DMS 273 (cell line): ENCODE measurements around the gene RAPGEF1.
"Not testable (repeated sequence)": the region's sequence is repeated elsewhere in the genome, so short reads cannot be mapped to it uniquely, and the experiment has no call there.

Experiments used
- DNase-seq: peaks from one replicate; lab custom pipeline; 2025; ENCODE audit not compliant: unreplicated experiment; lab: John Stamatoyannopoulos, UW

The RAPGEF1 gene

DNA sequence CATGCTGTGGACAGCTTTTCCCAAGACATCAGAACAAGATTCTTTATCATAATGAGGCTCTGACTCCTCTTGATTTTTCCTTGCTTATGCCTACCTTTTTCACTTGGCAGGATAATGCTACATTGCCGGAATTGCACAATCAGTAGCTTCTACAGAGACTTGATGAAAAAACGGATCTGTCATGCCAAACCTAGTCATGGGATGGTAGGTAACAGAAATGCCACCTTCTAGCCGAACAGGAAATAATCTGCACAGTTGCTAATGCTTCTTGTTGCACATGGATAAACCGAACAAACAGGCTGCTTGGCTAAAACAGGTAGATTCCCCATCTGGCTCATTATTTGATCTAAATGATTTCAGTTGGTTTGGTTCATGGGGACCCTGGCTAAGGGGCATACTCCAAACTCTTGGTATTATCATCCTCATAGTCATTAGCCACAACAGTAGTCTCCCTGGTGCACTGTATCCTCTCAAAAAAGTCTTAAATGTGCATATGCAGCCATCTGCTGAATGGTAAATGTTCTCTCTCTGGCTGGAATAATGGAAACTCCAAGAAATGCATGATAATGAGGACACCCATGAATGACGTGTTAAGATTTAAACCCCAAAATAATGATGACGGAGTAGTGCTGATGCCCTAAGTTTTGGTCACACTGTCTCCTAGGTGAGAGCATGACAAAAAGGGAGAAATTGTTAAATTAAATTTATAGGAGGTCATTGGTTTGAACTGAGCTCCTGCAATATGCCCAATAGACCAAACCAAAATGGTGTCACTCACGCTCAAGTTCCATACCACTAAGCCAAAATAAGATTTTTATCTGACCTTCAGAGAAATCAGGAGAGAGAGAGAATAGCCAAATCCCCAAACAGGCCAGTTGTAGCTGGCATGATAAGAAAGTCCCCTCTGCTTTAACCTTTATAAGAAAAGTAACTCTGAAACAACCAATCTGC is 47.0 kb downstream of the RAPGEF1 start:
- no peak for DNase-seq

DNA sequence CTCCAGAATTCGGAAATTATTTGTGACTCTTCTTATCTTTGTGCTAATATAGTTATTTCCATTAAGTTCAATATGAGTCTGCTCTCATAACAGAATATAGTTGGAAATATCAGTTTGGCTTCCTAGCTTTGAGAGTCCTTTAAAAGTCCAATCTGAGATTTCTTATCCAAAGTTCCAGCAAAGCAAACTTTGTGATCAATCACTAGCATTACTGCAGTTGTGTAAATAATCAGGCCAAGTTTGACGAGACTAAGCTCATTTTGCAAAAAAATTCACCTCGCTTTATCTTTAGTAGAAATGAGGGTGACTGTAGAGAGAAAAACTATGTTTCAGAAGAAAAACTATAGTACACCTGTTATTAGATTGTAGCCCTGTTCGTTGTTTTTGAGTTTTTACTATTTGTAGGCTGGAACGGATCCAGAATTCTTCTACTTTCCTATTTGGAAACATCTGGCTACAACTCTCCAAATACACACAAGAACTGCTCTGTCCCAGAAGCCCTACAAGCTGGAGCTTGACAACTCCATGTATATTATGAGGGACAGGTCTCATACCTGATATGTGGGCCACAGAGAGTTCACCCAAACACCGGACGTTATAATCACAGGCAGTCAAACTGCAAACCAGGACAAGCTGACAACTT is 47.8 kb downstream of the RAPGEF1 start:
- DNase-seq, result peak; percentile 40

DNA sequence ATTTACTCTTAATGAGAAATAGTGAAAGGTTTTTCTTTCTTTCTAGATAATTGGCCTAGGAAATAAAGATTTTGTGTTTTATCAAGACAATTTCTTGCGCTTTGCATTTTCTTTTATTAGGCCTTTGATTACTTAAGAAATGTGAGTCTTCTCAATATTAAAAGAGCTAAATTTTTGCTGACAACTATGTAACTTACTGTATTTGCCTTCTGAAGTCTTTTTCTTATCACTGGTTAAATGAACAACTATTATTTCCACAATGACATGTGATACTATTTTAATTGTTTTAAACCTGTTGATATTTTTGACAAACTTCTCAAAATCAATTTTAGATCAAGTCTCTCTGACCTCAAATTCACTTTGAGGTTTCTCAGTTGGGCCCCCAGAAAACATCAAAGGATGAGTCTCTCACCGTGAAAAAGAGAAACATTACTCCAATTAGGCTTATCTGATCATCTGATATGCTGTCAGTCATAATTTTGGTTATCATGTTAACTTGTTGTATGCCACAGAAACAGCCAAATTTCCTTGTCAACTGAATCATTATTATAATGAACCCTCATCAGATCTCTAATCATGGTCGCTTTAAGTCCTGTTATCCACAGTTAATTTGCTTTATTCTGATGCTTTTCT is 48.8 kb downstream of the RAPGEF1 start:
- DNase-seq, result no peak

DNA sequence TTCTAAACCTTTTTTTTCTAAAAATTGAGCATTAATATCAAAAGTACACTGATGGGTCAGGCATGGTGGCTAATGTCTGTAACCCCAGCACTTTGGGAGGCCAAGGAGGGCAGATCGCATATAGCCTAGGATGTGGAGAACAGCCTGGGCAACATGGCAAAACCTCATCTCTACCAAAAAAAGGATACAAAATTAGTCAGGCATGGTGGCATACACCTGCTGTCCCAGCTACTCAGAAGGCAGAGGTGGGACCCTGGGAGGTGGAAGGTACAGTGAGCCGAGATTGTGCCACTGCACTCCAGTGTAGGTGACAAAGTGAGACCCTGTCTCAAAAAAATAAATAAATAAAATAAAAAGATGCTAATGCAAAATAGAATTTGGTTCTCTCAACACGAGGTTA is 49.4 kb downstream of the RAPGEF1 start:
- no peak for DNase-seq

DNA sequence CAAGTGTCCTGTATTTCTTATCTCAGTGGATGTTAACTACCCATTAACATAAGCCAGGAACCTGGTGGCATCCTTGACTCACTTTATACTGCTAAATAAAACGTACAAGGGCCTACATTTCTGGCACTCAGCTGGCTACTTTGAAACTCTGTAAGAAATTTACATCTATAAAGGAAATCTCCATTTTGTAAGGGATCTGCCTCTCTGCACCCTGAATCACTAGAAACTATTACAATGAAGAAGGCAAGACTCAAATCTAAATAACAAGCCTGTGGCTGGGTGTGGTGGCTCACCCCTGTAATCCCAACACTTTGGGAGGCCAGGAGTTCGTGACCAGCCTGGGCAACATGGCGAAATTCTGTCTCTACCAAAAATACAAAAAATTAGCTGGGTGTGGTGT is 51.5 kb downstream of the RAPGEF1 start:
- DNase-seq, result no peak

DNA sequence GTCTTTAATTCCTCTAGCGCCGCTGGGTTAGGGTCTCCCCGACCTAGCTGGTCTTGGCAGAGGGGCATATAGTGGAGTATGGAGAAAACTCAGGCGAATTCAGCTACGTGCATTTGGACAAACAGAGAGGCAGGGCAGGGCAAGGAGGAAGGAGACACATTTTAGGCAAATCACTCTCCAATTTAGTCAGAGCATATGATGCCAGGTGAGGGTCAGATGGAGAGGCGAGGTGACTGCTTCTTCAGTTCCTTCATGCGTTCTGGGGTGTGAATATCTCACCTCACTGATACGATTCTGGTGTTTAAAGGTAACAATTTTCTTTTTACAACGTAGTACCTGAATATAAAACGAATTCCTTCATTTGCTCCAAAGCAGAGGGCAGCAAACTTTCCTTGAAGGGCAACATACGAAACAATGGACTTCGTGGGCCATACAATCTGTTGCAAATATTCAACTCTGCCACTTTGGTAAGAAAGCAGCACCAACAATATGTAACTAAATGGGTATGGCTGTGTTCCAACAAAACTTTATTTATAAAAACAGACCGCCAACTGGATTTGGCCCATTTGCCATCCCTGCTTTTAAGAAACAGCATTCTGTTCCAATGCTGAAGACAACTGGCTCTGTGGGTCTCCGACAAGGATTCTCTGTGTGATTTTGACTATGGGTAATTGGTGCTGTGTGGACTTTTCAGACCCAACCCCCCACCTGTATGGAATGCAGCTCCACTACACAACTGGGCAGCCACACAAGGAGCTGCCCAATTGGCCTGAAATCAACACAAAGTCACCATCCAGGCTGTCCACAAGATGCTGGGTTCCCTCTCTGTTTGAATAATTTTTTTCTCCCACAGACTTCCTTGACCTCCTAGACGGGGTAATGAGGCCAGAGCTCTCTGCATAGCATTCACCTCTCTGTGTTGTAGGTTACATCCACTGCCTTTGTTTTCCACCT is 53.8 kb downstream of the RAPGEF1 start:
- DNase-seq, result no peak

DNA sequence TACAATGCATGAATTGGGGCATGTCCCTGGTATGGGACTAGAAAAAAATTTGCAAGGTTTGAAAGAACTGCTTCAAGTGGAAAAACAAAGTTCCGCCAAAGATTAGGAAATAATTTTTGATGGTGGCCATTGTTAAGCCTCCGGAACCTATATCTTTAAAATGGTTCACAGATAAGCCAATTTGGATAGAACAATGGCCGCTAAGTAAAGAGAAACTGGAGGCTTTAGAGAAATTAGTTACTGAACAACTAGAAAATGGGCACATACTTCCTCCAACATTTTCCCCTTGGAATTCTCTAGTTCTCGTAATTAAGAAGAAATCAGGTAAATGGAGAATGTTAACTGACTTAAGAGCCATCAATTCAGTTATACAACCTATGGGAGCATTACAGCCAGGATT is 56.8 kb downstream of the RAPGEF1 start:
- DNase-seq, result not testable (repeated sequence)

DNA sequence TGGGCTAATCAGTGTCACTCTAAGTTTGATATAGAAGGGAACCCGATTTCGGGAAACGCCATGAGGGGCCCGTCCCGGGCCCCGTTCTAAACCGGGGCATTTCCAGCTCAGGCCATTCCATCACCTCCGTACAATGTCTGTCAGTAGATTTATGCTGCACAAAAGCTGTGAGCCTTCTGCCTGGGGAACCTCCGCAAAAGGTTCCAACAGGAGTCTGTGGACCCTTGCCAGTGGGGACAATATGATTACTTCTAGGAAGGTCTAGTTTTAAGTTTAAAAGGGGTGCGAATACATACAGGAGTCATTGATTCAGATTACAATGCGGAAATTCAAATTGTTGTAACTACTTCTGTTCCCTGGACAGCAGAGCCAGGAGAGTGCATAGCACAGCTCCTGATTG is 57.6 kb downstream of the RAPGEF1 start:
- no peak for DNase-seq

DNA sequence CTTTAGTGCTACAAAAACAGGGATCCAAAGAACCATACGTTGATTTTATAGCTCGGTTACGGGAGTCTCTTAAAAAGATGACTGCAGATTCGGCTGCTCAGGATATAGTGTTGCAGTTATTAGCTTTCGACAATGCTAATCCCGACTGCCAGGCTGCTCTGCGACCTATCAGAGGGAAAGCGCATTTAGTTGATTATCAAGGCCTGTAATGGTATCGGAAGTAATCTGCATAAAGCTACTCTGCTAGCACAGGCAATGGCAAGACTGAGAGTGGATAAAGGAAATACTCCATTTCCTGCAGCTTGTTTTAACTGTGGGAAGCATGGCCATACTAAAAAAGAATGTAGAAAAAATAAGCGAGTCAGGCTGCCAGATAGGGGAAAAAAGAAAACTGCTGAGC is 58.0 kb downstream of the RAPGEF1 start:
- not testable (repeated sequence) for DNase-seq

DNA sequence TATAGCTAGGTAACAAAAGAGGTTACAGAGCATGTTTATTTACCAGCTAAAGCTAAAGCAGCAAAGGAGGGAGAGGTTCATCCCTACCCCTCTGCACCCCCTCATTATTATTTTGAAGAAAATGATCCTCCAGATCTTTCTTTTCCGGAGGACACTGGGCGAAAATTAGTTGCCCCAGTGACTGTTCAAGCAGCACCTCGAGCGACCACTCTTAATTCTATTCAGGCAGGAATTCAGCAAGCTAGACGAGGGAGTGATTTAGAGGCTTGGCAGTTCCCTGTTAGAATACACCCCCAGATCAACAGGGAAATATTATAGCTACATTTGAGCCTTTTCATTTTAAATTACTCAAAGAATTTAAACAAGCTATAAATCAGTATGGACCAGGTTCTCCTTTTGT is 58.8 kb downstream of the RAPGEF1 start:
- DNase-seq, result not testable (repeated sequence)

DNA sequence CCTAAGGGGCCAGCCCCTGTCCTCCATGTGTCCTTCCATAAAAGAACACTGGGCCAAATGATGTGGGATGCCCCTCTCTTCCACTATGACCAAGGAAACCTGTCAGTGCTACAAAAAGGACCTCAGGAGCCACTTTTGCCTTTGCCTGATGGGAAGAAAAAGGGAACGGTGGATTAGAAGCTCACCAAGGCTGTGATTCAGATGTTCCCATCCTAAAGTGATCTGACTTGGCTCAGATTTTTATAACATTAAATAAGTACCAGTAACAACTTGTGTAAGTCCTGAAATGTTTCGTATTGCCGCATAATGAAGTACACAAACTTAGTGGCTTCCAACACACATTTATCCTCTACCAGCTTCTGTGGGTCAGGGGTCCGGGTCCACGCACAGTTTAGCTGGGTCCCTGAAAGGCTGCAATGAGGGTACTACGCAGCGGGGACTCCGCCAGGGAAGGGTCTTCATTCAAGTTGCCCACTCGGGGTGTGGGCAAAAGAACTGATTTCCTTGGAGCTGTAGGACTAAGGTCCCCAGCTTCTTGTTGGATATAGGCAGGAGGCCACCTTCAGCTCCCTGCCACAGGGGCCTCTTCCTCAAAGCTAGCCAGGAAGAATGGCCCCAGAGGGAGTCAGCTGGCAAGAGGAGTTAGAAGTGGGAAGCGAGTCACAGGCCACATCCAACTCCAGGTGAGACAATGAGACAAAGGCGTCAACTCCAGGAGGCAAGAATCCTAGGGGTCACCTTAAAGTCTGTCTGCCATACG is 60.4 kb downstream of the RAPGEF1 start:
- no peak for DNase-seq

DNA sequence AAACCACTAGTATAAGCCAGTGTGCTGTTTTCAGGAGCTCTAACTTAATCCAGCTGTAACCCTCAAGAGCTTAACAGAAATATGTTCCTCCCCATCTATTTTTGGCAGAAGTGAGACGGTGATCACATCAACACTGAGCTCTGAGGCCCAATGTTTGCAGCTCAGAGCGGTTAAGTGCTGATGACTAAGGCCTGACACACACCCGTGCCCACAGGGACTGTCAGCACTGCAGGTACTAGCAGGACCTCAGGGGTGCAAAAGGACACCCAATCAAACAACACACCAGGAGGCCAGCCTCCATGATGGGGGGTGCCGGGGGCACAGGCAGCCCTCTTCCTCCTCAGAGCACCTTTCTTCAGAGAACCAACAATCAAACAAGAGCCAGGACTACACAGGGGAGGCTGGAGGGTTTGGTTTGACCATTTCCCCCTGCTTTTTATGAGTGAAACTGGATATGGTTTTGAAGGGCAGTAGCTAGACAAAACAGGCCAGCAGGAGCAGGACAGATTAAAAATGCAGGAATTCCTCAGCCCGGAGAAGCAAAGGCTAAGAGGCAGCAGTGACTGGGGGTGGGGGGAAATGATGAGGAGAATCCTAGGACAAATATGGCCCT is 61.3 kb downstream of the RAPGEF1 start:
- DNase-seq, result peak; percentile 64

DNA sequence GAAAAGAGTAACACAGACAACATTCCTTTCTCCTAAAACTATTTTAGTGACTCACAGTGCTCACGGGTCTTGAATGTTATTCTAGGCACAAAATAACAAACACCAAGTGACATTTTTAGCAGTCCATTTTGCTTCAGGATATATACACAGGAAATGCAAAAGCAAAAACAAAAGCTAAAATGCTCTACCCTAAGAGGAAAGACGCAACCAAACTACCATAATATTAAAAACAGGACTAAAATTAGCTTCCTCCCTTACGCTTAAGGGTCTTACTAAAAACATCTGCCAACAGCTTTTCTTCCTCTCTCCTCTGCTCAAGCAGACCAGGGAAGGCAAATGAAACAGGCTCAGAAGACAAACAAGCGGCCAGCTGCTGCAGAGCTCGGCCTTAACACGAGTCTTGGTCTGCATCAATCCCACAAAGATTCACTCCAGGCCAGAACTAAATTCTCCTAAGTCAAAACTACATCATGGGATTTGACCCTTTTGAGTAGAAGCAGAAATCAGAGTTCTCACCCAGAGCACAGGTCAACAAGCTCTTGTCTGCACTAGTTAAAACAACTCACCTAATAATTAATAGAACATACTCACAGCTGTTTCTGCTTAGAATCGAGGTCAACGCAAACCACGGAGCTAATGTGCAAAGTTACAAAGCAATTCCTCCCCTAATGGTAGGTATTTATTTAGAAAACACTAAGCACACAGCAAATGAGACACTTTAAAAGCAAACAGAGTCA is 62.3 kb downstream of the RAPGEF1 start:
- peak; percentile 63 for DNase-seq

DNA sequence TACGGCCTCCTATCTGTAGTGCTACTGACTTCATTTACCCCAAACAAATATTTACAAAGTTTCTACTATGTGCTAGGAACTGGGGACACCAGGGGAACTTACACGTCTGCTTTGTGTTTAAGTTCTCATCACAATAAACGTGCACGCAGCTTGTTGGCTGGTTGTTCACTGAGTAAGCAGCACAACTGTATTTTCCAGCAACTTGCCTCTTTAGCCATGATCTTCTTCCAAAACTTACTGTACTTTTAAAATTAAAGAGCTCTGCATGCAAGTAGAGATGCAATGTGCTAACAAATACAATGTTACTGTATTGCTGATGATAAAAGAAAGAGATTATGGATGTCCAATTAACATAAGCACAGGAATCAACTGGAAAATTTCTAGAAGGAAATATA is 62.8 kb downstream of the RAPGEF1 start:
- DNase-seq, result no peak

DNA sequence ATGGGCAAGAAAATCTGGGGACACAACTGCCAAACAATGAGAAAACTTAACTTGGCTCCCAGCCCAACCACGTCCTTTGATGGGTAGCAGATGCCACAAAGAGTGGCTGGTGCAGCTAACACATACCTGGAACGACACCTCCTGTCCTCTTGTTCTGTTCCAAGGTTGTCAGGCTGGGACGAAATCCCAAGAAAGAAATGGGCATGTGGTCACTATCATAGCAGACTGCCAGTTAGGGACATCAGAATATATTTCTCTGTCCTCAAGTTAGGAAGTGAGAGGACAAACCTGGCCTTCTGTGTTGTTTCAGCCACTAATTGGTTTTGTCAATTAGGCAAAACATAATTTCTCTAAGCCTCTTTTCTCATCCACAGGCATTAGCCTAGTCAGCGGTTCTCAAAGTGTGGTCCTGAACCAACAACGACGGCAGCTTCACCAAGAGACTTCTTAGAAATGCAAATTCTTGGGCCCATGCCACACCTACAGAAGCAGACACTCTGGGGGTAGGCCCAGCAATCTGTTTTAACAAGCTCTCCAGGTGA is 63.4 kb downstream of the RAPGEF1 start:
- DNase-seq, result peak; percentile 38

DNA sequence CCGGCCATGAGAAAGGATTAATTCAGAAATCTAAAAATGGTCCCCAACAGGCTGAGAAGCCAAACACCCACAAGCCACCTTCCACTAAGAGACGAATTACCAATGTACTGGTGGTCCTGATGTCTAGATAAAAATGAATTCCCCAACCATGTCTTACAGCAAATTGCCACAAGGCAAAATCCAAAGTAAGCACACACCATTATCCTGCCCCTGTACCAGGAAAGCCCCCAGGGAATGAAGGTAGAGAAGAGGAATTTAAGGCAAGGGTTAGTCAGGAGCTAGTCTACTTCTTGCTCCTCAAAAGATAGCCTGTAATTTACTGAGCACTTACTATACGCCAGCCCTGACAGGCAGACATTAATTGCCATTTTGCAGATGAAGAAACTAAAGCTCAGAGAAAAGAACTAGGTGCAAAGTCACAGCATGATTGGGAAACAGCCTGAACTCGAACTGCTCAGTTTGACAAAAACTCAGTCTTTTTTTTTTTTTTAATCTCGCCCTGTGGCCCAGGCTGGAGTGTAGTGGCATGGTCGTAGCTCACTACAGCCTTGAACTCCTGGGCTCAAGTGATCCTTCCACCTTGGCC is 64.3 kb downstream of the RAPGEF1 start:
- no peak for DNase-seq

DNA sequence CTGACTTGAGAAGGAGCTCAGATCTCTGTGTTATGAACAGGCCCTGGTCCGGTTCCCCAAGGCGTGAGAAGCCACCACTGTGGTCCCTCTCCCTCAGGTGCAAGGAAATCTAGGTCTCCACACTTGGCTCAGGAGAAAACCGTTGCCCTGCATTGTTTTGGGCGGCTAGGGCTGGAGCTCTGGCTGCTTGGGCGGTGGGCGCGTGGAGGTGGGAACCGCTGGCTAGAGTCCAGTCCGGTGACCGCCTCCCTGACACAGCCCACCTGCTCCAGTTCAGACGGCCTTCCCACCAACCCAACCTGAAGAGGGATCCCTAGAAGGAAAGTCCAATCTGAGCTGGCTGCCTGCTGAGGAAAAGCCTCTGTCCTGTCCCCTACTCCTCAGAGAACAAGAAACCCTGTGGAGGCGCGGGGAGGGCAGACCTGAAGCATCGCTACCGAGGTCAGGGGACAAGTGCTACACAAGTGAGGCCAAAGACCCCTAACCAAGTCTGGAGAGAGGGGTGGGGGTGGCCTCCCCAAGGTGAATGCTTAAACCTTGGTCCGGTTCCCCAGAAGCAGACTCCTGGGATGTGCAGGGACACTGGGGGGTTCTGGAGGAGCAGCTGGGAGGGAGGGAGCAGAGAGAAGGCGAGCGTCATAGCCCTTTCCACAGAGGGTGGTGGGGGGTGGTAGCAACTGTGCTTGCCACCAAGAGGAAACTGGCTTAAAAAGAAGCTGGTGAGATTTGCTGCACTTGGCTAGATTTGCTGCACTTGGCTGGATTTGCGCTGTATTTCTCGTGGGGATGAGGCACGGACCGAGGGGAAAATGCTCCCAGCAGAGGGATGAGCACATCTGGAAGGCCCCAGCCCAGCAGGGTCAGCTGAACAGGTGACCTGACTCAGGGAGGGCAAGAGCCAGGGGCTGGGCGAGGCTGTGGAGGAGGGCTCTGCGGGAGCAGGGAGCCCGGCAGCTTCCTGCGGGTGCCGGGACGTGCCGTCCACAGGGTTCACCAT is 65.2 kb downstream of the RAPGEF1 start:
- DNase-seq, result no peak
